ENCODE measurements around the gene MED10.
"Not testable (repeated sequence)": the region's sequence is repeated elsewhere in the genome, so short reads cannot be mapped to it uniquely, and the experiment has no call there.

MED10 gene

GRCh38 chr5:6372251-6373080, 5.9 kb downstream of the MED10 start:
- no peak for DNase-seq (ENCODE audit: low read depth)

DNA sequence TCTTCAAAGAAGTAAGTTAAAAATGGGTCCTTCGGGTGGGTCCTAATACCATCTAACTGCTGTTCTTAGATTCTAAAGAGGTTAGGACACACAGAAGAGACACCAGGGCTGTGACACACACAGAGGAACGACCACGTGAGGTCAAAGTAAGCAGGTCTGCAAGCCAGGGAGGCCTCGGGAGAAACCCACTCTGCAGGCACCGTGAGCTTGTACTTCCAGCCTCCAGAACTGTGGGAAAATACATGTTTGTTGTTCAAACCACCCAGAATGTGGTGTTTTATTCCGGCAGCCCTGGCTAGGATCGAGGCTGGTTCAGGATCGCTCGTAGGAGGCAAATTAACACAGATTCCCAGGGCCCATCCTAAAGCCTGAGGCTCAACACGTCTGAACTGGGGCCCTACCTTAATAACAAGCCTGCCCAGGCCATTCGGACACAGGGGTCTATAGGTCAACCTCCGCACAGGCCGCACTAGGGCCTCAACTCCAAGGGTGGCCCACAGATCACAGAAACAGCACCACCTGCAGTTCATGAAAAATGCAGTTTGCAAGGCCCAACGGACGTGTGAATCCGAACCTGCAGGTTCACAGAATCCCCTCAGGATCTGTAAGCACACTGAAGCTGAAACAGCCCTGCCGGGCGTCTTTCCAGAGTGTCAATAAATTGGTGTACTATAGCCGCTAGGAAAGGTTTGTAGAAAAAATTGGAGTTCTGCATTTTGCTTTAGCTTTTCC, 7.1 kb downstream of the MED10 start:
- no peak for DNase-seq (ENCODE audit: low read depth)

GRCh38 chr5:6370580-6370979, 7.8 kb downstream of the MED10 start:
- DNase-seq (ENCODE audit: low read depth), result peak; percentile 1

DNA sequence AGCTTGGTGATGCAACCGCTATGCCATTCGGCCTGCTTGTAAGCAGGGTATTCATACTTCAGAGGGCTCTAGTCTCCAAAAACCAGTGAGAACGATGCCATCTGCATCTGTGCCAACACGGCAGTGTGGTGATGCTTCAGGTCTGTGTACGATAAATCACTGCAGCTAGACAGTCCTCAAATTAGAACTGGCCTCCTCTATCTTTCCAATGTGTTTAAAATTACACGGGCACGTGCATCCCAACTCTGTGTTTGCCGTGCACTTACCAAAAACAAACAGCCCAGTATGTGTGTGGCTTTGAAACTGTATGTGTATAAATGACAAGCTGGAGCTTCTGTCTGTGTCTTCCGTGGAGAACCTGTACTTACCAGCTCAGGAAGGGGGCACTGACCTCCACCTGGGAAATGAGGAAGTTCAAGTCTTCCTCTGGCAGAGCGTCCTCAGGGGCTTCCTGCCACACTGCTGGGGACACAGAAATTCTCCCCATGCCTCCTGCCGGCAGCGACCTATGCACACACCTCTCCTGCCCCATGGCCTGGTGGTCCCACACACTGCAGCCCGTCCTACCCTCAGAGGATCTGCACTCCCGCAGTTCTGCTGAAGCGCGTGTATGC, 12.3 kb downstream of the MED10 start:
- DNase-seq (ENCODE audit: low read depth), result no peak

DNA sequence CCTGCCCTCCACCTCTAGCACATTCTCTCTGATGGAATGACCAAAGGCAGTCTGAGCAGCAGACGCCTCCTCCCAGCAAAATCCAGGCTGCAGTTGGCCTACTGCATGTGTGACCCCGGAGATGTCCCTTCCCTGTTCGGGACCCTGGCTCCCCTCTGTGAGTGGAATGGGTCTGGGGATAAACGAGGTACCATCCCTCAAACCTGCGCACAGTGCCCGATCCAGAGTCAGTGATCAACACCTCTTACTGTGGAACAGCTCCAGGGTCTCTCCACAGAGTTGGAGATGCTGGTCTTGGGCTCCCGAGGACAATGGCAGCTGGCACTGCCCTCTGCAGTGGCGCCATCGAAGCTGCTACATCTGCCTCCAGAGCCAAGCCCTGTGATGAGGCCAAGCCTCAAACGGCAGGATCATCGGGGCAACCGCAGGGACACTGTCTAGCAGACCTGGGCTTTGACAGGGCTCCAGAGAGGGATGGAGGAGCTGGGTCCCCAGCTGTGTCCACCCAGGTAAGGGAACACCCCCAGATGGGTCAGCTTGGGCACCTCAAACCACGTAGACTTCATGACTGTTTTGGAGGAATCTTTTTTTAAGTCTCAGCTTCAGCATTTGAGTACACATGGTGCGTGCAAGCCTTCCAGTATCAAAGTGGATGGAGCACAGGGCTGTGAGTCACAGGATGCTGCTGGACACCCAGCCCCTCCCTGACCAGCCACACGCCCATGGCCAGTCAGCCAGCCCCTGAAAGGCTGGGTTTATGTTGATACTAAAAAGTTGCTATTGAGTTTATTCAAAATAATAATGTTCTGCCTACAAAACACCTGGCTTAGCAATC, 13.0 kb downstream of the MED10 start:
- peak; percentile 66 for DNase-seq (ENCODE audit: low read depth)

DNA sequence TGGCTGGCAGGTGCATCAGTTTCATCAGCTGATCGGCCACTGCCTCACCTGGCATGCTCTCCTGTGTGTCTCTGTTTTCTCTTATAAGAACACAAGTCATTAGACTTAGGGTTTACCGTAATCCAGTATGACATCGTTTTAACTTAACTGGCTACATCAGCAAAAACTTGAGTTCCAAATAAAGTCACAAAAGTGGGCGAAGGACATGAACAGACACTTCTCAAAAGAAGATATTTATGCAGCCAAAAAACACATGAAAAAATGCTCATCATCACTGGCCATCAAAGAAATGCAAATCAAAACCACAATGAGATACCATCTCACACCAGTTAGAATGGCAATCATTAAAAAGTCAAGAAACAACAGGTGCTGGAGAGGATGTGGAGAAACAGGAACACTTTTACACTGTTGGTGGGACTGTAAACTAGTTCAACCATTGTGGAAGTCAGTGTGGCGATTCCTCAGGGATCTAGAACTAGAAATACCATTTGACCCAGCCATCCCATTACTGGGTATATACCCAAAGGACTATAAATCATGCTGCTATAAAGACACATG, 14.8 kb downstream of the MED10 start:
- DNase-seq (ENCODE audit: low read depth), result not testable (repeated sequence)

DNA sequence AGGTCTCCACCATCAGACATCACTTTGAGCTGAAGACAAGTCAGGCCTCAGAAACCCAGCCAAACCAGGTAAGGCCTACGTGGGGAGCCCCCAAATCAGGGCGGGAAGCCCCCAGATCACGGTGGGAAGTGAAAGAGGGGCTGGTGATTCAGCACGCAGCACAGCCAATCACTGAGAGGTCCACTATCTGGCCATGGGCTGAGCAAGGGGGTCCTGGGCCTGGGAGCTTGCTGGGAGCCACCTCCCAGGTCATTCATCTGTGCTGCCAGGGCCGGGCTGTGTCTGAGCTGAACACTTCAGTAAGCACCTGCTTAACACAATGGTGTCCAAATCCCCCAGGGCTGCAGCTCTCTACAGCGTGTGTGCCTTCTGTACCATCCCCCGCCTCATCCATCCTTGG, 15.5 kb downstream of the MED10 start:
- no peak for DNase-seq (ENCODE audit: low read depth)

- DNase-seq (ENCODE audit: low read depth), result no peak
Observed at GRCh38 chr5:6361101-6361500, 17.2 kb downstream of the MED10 start.

DNA sequence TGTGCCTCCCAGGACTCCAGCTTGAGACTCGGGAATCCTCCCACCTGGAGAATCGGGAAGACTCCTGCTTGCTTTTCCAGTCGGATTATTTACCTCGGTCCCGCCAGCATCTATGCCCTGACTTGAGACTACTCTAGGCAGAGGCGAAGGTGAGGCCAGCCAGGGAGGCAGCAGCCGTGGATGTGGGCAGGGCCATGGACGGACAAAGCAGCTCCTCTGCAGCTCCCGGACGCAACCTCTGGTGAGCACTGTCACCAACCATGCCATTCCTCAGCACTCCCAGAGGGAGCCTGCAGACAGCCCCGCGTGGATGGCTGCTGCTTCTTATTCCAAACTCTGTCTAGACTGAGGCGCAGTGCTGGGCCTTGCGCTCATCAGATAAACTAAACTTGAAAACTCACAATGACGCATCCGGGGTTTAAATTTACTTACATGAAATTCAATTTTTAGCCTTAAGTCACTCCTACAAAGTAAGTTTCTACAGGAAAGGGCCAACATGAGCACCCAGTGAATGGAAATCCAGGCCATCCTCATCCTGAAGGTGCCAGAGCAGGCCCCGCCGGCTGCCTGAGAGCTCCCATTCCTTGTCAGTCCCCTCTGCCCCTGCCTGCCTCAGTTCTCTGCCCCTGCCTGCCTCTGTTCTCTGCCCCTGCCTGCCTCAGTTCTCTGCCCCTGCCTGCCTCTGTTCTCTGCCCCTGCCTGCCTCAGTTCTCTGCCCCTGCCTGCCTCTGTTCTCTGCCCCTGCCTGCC, 17.8 kb downstream of the MED10 start:
- no peak for DNase-seq (ENCODE audit: low read depth)

DNA sequence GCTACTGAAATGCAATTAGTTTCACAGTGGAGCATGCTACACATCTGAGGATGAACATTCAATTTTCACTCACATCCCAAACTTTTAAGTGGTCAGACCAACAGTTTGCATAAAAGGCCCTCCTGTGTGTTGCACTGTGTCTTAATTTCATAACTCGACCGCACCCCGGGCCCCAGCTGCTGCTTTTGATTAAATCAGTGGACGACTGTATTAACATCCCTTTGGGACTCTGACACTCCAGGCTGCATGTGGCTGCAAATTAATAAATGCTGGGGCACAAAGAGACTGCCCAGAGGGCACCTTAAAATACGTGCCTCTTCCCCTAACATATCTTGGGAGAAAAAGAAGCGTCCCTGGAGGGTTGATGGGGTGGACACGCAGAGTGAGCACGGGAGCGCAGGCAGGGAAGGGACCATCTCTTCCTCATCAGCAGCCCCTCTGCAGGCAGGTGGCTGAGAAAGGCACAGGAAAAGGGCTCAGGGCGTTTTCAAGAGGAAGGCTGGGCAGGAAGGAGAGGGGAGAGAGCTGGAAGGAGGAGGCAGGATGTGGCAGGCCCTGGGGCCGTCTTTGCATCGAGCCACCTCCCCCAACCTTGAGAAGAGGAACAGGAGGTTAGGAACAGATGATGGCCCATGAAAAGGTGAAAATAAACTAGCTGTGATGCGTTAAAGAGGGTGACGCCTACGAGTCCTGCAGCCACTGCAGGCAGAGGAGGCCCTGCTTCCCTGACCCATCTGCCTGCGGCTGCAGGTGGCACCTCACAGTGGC, 18.6 kb downstream of the MED10 start:
- DNase-seq (ENCODE audit: low read depth), result peak; percentile 10

GRCh38 chr5:6358434-6358820, 19.9 kb downstream of the MED10 start:
- DNase-seq (ENCODE audit: low read depth), result no peak

GRCh38 chr5:6357817-6358433, 20.4 kb downstream of the MED10 start:
- not testable (repeated sequence) for DNase-seq (ENCODE audit: low read depth)

- DNase-seq (ENCODE audit: low read depth), result no peak
Observed at GRCh38 chr5:6356578-6357164, 21.7 kb downstream of the MED10 start.

DNA sequence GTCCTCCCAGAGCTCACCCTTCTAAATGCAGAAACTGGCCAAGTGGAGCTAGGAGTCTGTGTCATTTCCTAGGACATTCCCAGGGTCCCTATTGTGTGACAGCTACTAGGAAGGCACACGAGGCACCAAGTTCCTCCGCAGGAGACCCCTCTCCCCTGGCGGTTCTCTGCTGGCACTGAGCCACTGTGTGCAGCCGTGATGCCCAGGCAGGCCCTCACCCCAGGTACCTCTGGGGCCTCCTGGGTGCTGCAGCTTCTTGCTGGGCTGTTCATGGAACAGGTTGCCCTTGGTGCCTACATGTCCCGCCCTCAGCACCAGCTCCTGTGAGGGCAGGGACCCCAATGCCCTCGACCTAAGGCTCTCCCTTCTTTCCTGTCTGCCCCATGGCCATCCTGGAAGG, 23.1 kb downstream of the MED10 start:
- DNase-seq (ENCODE audit: low read depth), result no peak

- DNase-seq (ENCODE audit: low read depth), result no peak
Observed at GRCh38 chr5:6354848-6355247, 23.5 kb downstream of the MED10 start.

DNA sequence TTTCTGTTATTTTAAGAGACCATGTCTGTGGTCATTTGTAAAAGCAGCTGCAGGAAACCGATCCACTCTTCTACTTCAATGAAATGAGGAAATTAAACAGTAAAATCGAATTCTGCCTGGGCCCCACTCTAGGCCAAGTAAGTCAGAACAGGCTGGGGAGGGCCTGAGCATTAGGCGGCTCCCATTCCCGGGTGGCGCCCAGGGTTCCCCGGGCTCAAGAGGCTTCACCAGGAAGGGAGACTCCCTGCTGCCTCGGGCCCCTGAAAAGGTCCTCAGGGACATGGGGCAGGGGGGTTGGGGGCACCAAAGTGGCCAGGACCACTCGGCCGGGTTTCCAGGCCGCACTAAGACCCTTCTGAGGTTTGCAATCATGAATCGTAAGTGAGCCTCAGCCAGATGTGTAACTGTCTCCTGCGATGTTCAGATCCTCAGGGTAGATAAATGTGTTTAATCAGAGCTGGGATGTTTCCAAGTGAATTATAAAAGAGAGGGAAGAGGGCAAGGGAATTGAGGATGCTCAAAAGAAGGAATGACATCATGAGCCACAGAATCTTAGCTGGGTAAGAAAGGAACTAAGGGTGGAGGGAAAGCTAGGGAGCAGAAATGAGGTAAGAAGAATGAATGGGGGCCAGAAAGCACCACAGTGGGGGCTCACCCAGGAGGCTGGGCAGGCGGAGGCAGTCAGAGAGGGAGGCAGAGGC, 24.6 kb downstream of the MED10 start:
- no peak for DNase-seq (ENCODE audit: low read depth)

- no peak for DNase-seq (ENCODE audit: low read depth)
Observed at GRCh38 chr5:6350277-6351090, 27.9 kb downstream of the MED10 start.

DNA sequence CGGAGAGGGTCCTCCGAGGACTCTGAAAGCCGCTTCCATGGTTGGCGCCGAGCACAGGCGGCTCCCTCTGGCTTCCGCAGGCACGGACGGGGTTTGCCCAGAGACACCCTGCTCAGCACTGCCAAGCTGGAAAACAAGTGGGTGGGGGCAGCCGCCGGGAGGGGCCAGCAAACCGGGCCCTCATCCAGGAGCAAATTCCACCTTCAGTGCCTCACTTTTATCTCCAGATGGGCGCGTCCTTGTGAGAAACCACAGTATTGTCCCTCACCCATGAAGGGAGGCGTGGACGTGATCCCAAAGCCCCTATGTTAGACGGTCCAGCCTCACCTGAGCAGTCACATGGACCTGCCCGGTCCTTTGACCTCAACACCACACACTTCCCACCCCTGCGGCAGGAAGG, 29.0 kb downstream of the MED10 start:
- no peak for DNase-seq (ENCODE audit: low read depth)

Data from ELR (cell line).